ENCODE results near the gene WDR91. TPM values are rescaled to one million over a fixed set of nuclear protein-coding genes. Genes with fewer than 3 reads are reported as not detected.

WDR91 gene
- total RNA-seq, 1 donor from 2014 or later, result 5.2 TPM

DNA sequence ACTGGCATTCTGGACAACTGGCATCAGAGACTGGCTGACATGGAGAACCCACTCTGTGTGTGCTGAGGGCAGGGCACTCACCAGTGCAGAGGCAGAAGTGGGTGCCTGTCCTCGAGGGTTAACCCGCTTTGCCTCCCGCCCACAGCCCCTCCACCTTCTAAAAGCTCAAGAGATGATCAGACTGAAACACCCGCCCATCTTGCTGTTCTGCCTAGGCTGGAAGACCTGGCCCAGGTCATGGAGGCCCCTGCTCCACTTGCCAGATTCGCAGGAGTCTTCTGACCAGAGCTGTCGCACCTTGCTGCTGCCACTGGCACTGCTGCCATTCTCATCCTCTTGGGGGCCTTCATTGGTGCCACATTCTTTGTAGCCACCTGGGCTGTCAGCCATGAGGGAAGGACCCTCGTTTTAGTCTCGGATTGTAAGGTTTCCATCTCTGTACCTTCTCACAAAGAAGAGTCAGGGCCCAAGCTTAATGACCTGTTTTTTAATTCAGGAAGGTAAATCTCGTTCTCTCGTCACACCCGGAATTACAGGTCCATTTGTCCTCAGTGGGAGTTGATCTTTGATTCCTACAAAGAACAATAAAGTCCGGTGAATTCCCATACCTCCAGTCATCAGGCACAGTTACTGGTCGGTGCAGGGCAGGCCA lies 42.7 kb downstream of the WDR91 start:
- DNase-seq (ENCODE audit: low spot score), result no peak
- intact Hi-C loops (cut with DNase I), result no loop called here

DNA sequence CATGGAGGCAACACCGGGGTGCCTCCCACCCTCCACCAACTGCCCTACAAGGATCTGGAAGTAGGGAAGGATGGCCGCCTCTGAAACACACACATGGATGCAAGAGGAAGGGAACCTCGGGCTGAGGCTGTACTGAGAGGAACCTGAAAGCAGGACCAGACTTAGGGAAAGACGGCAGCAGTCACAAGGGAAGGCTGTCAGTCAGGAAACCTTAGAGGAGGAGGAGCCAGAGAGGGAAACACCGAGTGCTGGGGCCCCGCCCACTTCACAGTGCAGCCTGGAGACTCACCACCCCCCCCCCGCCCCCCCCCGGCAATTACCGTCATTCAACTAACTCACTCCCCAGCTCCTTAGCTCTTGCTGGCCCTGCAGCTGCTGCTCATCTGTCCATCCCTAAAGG lies 43.3 kb downstream of the WDR91 start:
- intact Hi-C loops (cut with DNase I), result no loop called here
- DNase-seq (ENCODE audit: low spot score), result no peak

DNA sequence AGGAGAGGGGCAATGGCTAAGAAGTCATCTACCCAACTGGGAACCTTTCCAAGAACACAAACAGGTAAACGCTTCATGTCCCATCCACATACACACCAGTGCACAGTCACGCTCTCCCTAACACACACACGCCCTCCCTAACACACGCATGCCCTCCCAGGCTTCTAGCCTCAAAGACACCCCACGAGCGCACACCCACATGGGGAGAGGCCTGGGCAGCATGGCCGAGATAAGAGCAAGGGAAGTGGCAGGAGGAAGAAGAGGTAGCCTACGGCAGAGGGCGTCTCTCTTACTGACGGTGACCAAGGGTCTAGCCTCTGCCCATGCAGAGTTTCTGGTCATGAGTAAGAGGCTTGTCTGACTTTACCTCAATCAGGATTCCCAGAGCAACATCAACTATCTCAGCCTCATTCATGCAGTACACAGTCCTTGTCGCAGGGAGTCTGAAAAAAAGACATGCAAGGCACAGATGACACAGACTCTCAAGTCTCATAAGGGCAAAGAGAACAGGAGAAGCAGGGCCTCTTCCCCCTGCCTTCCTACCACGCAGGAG lies 43.9 kb downstream of the WDR91 start:
- intact Hi-C loops (cut with DNase I), result no loop called here
- no peak for DNase-seq (ENCODE audit: low spot score)

DNA sequence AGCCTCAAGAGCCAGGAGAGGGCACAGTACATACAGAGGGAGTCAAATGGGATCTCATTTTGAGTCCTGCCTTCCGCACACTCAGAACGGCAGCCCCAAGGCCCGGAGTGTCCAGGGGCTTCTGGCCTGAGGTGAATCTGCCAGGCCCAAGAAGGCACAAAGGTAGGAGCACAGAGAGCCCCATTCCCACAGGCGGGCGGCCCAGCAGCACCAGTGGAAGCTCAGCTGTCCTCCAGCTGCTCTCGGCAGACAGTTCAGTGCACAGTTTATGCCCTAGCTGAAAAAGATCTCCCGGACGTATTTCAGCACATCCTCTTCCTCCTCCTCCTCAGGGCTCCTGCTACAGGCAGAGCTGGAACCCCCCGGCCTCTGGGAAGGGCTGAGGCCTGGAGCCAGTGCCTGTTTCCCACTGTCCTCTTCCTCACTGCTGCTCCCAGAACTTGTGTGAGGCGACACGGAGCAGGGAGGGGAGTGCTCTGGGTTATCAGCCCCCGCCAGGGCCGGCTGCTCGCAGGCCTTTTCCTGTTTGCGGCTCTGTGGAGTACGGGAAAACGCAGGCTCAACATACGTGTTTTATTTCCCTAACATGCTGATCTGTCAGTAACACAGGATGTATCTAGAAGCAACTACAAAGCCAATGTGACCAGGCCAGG lies 44.9 kb downstream of the WDR91 start:
- DNase-seq (ENCODE audit: low spot score), result no peak
- intact Hi-C loops (cut with DNase I), result no loop called here

DNA sequence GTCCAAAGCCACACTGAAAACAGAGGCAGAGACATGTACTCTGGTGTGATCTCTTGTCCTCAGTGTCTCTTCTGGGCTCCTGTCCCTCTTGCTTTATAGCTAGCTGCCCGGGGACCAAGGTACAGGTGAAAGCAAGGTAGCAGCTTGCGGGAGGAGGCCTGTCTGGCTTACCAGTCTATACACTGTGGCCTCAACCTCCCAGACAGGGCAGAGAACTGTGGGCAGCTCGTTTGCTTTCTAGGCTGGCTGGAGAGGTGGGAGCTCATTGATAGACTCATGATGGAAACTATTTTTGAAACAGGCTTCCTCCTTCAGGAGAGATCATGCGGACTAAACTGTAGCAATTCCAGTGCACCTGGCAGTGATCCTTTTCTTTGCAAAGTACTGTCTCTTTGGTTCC lies 45.5 kb downstream of the WDR91 start:
- intact Hi-C loops (cut with DNase I), result no loop called here
- DNase-seq (ENCODE audit: low spot score), result no peak

DNA sequence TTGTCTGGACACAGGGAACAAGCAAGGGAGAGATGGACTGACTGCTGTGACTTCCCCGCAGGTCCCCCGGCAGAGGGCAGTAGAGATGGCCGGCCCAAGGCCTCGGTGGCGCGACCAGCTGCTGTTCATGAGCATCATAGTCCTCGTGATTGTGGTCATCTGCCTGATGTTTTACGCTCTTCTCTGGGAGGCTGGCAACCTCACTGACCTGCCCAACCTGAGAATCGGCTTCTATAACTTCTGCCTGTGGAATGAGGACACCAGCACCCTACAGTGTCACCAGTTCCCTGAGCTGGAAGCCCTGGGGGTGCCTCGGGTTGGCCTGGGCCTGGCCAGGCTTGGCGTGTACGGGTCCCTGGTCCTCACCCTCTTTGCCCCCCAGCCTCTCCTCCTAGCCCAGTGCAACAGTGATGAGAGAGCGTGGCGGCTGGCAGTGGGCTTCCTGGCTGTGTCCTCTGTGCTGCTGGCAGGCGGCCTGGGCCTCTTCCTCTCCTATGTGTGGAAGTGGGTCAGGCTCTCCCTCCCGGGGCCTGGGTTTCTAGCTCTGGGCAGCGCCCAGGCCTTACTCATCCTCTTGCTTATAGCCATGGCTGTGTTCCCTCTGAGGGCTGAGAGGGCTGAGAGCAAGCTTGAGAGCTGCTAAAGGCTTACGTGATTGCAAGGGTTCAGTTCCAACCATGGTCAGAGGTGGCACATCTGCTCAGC lies 46.8 kb downstream of the WDR91 start:
- no peak for DNase-seq (ENCODE audit: low spot score)
- intact Hi-C loops (cut with DNase I), result no loop called here

DNA sequence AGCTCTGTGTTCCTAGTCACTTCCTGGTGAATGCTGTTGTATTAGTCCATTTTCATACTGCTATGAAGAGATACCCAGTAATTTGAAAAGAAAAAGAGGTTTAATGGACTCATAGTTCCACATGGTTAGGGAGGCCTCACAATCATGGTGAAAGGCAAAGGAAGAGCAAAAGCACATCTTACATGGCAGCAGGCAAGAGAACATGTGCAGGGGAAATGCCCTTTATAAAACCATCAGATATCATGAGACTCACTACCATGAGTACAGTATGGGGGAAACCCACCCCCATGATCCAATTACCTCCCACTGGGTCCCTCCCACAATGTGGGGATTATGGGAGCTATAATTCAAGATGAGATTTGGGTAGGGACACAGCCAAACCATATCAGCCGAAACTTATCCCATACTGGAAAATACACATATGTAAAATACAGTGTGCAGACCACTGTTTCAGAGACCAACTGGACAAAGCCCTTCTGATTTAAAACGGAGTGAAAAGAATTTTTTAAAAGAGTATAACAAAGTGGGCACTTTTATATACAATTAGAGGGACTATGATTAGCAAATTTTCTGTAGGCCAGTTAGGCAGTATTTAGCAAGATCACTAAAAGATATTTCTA lies 48.8 kb downstream of the WDR91 start:
- intact Hi-C loops (cut with DNase I), result no loop called here
- DNase-seq (ENCODE audit: low spot score), result no peak

DNA sequence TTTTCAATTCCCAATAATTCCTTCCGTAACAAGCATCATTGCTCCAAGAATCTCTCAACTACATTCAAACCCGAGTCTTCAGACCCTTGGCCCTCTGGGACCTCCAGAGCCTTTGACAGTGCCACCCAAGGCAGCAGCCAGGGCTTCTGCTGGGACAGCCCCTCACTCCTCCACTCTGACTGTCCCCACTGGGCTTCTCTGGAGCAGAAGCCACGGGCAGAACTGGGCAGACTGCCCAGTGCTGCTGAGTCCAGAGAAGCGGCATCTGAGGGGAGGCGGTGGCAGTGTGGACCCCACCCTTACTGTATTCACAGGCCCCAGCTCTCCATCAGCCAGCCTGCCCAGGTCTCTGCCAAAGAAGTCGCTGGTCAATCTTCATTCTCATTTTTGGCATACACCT lies 49.7 kb downstream of the WDR91 start:
- DNase-seq (ENCODE audit: low spot score), result no peak
- intact Hi-C loops (cut with DNase I), result loop anchor here (2.0 kb wide), 1 partner anchor 15 kb away; no protein-coding TSS in a partner anchor

DNA sequence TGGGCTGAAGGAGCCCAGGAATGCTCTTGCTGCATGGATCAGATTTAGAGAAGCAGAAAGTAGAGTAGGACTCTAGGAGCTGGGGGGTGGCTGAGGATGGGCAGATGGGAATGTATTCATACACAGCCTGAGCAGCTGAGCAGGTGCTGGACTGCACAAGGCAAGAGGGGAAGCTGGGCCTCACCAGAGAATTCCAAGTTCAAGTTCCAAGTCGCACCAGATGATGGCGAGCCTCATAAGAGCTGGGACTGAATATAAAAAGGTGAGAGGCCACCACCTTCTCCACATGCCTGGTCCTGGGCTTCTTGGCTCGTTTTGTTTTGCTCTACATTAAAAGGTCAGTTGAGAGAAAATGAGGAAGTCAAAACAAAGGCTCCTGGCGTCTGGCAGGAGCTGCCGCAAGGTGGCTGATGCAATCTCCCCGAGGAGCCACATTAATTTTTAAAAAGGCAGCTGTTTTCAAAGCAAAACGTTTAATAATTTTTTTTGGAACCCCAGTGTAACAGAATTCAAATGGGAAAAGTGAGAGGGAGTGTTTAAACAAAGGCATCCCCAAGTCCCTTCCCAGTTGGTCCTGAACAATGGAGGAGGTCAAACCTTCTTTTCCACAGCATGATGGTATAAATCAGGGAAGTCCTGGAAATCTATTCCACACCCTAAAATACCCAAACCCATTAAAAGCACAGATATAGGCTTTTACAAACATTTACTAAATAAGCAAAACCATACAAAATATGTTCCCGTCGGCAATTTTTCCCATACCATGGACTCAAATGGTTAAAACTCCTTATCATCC lies 50.3 kb downstream of the WDR91 start:
- intact Hi-C loops (cut with DNase I), result loop anchor here (2.0 kb wide), 1 partner anchor 14 kb away; no protein-coding TSS in a partner anchor
- DNase-seq (ENCODE audit: low spot score), result no peak

DNA sequence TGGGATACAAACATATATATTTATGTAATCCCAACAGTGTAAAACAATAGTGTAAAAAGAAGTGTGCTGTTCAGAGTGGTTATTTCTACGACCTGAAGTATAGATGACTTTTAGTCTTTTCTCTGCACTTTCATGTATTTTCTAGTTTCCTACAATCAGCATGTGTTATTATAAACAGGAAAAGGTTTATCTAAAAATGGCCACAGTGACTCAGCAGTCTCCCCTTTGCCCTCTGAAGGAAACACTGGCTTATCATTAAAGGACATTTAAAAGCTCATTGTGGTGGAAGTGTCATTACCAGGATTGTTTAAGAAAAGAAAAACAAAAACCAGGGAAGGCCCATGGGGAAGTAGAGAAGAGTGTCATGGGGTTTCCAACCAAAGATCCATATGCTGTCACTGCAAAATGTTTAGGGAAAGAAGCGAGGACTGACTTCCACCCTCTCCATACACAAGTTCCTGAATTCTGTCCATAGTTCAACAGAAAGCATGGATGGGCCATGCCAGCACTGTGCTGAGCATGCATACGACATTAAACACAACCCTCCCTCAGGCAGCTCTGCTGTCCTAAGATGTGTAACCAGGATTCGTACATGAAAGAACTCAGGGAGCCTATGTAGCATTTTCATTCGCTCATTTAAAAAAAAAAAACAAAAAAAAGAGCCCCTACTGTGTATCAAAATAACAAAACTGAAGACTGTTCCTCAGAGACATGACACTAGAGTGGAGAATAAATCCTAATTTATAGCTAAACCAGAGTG lies 51.0 kb downstream of the WDR91 start:
- intact Hi-C loops (cut with DNase I), result loop anchor here (2.0 kb wide), 1 partner anchor 13 kb away; no protein-coding TSS in a partner anchor

DNA sequence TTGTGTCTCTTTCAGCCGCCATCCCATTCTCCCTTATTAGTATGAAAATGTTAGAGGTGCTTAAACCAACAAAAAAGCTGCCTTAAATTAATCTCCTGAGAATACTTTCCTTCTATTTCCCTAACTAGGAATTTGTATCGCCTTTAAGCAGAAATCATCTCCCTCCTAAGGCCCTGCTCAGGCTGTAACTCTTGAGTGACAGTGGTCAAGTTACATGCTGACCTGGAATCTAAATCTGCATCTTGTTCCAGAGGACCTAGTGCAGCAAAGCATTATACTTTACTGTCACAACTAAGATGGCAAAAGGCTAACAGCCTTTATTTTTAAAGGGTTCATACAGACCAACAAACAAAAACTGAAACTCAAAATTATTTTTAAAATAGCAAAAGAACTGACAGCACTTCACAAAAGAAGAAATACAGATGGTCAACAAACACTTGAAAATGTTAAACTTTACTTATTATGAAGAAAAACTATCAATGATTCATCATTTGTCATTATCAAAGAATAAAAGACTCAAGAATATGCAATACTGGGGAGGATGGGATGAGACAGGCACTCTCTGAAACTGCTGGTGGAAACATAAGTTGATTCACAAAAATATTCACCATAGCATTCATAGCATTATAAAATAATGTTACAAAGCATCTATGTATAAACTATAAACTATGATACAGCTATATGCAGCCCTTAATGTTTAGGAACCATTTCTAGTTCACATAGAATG lies 51.8 kb downstream of the WDR91 start:
- DNase-seq (ENCODE audit: low spot score), result no peak
- intact Hi-C loops (cut with DNase I), result loop anchor here (2.0 kb wide), 1 partner anchor 13 kb away; no protein-coding TSS in a partner anchor

More for the DNA sequence above, 51.0 kb downstream of the WDR91 start:
- DNase-seq (ENCODE audit: low spot score), result no peak

DNA sequence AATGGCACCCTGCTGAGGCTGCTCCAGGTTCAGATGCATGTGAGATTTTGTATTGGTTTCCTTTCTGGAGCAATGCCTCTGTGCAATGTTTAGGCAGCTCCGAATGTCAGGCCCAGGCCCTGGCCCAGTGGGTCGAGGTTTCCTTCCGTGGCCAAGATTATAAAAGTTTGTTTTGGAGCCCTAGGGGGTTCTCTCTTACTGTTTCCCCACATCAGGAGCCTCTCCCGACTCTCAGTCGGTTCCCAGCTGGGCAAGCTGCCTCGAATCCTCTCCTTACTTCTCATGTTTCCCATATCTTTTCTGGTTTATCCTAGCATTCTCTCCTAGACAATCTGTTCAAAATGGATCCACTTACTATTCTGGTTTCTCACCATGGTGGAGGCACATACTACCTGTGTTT lies 52.5 kb downstream of the WDR91 start:
- intact Hi-C loops (cut with DNase I), result no loop called here
- DNase-seq (ENCODE audit: low spot score), result no peak

DNA sequence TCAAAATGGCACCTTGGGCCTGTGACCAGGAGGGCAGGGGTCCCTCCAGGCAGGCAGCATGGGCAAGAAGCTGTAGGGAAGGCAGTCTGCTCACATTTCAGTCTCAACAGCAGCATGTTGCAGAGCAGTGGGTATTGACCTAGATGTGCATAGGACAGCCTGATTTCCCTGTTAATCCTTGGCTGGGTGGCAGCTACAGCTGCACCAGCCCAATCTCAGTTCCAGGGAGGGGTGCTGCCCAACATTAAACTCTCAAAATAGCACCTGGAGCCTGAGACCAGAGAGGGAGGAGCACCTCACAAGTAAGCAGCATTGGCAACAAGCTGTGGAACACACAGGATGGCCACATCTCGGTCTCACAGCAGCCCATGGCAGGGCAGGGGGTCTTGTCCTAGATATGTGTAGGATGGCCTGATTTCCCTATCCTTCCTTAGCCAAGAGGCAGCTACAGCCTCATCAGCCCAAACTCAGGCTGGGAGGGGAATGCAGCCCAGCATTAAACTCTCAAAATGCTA lies 53.1 kb downstream of the WDR91 start:
- intact Hi-C loops (cut with DNase I), result no loop called here
- no peak for DNase-seq (ENCODE audit: low spot score)

DNA sequence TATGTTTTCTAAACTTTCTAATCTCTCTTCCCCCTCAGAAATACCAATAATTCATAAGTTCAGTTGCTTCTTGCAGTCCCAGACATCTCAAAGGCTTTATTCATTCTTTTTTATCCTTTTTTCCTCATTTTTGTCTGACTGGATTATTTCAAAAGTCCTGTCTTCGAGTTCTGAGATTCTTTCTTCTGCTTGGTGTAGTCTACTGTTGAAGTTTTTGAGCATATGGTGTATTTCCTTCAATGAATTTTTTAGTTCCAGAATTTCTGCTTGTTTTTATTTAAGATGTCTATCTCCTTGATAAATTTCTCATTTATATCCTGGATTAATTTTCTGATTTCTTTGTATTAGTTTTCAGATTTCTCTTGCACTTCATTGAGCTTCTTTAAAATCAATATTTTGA lies 55.0 kb downstream of the WDR91 start:
- no peak for DNase-seq (ENCODE audit: low spot score)
- intact Hi-C loops (cut with DNase I), result no loop called here

DNA sequence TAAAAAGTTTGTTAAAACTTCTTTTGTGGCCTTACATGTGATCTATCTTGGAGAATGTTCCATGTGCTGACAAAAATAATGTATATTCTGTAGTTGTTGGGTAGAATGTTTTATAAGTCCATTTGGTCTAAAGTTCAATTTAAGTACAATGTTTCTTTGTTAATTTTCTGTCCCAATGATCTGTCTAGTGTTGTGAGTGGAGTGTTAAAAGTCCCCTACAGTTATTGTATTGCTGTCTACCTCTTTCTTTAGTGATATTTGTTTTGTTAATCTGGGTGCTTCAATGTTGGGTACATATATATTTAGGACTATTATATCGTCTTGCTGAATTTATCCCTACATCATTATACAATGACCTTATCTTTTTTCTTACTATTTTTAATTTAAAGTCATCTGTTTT lies 56.6 kb downstream of the WDR91 start:
- no peak for DNase-seq (ENCODE audit: low spot score)
- intact Hi-C loops (cut with DNase I), result no loop called here

DNA sequence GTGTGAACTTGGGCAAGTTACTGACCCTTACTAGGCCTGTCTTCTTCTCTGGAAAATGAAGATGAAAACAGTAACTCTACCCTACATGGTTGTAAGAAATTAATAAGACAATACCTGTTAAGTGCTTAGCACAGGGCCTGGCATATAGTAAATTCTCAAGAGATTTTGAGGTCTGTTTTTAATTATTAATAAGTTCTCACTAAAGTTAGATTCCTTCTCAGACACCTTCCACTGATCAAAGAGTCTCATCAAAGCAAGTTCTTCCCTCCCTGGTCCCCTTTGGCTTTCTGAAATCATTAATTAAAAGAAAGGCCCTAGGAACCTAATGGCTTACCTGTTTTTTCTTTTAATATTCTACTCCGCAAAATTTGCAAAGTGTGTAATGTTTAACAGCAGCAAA lies 58.9 kb downstream of the WDR91 start:
- no peak for DNase-seq (ENCODE audit: low spot score)
- intact Hi-C loops (cut with DNase I), result no loop called here

DNA sequence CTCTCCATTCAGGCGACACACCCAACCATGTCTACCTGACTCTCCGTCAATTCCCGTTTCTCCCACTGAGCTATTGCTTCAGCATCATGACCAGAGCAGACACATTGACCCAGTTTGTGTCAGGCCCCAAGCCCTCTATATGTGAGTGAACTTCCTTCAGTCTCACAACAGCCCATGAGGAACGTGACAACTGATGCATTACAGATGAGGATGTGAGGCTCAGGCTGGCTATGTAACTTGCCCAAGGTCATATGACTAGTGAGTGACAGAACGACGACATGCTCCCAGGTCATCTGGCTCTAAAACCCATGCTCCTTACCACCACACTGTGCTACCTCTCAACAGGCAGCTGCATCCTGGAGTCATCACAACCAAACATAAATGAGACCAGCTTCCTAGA lies 59.8 kb downstream of the WDR91 start:
- no peak for DNase-seq (ENCODE audit: low spot score)
- intact Hi-C loops (cut with DNase I), result no loop called here

DNA sequence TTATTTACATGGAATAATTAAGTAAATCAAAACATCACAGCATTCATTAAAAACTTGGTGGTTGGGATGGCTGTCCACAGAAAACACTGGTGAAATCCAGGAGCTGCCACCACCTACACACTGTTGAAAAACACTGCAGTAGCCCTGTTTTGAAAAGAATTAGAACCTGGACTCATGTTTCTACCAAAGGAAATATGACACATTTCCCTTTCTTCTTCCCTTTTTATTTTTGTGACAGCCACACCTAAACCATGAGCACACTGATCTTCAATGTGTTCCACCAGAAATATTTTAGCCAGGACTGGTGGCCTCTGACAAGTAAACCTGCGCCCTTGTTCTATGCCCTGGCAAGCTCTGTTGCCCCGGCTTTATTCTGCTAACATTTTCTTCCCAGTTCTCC lies 60.2 kb downstream of the WDR91 start:
- no peak for DNase-seq (ENCODE audit: low spot score)
- intact Hi-C loops (cut with DNase I), result no loop called here
